ENCODE data around the gene ACSL6. TPM values are rescaled to one million over a fixed set of nuclear protein-coding genes. Genes with fewer than 3 reads are reported as not detected.
A peak's percentile ranks its signal among the peaks of the same experiment; 100 is the strongest.

The ACSL6 gene
- total RNA-seq, 2 experiments from 2014 or later, result 3.3 to 4.7 TPM

DNA sequence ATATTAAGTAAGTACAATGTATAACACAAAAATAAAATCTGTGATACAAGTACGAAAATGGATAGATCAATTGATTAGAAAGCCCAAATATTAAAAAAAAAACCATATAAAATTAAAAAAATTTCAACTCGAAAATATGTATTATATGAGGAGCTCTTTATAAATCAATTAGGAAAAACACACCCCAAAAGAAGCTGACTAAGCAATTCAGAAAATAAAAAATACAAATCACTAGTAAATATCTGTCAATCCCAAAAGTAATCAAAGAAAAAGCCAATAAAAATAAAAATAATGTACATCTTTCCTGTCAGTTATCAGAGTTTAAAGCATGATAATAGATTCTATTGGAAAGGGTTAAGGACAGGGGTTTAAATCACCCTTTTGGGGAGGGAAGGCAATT is 10.2 kb upstream of the ACSL6 start:
- Mint-ChIP-seq H3K27ac (no peak overlapping the region), H3K4me3 (no peak overlapping the region), H3K27me3 (peaks cover 7% of the 10 kb centered on the region), H3K36me3 (ENCODE audit: low read depth) (no peaks in the 10 kb centered on the region), H3K9me3 (no peaks in the 10 kb centered on the region), H3K4me1 (ENCODE audit: low read depth) (peaks cover 37% of the 10 kb centered on the region)
- intact Hi-C loops (cut with micrococcal nuclease), result loop anchor here (5.0 kb wide), 1 partner anchor 36 kb away; no protein-coding TSS in a partner anchor
- DNase-seq (no peak), ATAC-seq (no peak)
- TF ChIP-seq, protein P1, sequence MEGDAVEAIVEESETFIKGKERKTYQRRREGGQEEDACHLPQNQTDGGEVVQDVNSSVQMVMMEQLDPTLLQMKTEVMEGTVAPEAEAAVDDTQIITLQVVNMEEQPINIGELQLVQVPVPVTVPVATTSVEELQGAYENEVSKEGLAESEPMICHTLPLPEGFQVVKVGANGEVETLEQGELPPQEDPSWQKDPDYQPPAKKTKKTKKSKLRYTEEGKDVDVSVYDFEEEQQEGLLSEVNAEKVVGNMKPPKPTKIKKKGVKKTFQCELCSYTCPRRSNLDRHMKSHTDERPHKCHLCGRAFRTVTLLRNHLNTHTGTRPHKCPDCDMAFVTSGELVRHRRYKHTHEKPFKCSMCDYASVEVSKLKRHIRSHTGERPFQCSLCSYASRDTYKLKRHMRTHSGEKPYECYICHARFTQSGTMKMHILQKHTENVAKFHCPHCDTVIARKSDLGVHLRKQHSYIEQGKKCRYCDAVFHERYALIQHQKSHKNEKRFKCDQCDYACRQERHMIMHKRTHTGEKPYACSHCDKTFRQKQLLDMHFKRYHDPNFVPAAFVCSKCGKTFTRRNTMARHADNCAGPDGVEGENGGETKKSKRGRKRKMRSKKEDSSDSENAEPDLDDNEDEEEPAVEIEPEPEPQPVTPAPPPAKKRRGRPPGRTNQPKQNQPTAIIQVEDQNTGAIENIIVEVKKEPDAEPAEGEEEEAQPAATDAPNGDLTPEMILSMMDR (IDR thresholded peaks at IDR 0.05), result no peak
- POLR2A ChIA-PET, result interaction anchor here (0.7 to 1.0 kb wide), 2 partner anchors 12 to 459 kb away, joined by 3 to 5 read pairs; no protein-coding TSS in a partner anchor
- CTCF ChIA-PET, result interaction anchor here (0.9 to 1.9 kb wide), 4 partner anchors 10 to 43 kb away, joined by 3 to 5 read pairs (median 4); partner anchors contain the start of gene ACSL6

DNA sequence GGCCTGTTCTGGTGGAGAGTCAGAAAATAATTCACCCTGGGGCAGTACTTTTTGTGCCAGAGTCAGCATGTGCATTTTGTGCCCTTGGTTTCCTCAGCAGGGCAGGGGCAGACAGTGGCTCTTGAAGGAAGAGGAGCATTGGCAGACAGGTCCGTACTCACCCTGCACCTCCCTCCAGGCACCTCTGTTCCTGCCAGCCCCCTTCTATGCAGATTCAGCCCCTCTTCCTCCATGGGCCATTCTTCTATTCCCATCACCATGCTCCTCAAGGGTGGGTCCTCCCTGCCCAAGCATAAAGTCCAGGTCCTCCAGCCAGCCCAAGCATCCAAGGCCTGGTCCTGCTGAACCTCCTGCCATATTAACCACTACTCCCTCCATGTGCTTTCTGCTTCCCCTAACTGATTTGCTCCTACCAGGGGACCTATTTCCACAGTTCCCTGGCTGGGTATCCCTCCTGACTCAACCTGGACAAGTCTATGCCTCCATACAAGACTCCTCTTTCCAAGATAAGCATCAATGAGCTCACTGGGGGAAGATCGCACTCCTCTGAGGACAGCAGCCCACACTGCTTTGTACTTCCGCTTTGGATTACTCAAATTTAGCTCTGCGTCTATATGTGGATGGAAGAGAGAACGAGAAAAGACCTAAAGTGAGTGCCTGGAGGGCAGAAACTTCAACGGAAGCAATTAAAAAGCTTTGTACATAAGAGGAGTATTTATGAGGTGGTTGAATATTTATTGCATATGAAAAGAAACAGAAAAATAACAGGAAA is 9.3 kb upstream of the ACSL6 start:
- Mint-ChIP-seq H3K4me3 (no peak overlapping the region), H3K9me3 (no peaks in the 10 kb centered on the region), H3K27me3 (peaks cover 14% of the 10 kb centered on the region), H3K36me3 (ENCODE audit: low read depth) (no peaks in the 10 kb centered on the region), H3K27ac (peak overlapping the region; percentile 94), H3K4me1 (ENCODE audit: low read depth) (peaks cover 44% of the 10 kb centered on the region)
- TF ChIP-seq, protein P1 (IDR thresholded peaks at IDR 0.05), result no peak
- ChIA-PET CTCF (interaction anchor here (0.8 to 2.4 kb wide), 7 partner anchors 10 to 218 kb away, joined by 3 to 11 read pairs (median 4); partner anchors contain the start of gene ACSL6), POLR2A (interaction anchor here (0.7 to 1.5 kb wide), 5 partner anchors 11 to 459 kb away, joined by 3 to 5 read pairs (median 4); partner anchors contain the start of gene CSF2)
- DNase-seq (no peak), ATAC-seq (peak; percentile 52)
- intact Hi-C loops (cut with micrococcal nuclease), result loop anchor here (5.0 kb wide), 1 partner anchor 37 kb away; no protein-coding TSS in a partner anchor

DNA sequence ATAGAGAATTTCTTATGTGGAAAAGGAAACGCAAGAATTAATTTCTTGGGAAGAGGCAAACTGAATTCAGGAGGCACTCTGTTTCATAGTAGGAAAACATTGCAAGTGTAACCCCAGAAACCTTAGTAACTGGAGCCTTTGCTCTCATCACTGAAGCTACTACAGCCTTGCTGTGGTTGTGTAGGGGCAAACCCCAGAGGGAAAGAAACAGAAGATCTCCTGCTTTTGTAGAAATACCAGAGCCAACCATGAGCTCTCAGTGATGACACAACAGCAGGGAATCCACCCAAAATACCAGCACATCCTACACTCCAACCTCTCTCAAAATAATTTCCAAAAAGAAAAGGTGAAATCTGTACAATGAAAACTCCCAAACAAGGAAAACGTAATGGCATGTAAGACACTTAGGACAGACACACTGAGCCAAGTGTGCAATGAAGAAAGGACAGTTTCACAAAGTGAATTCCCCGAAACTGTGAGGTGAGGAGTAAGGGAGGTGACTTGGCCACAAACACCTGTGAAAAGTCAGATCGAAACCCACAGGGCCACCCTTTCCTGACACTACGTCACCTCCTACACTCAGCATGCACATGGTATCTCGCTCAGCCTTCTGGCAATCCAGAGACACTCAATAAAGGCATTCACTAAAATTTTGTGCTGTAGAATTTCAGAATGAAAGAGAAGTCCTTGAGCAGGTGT is 8.5 kb upstream of the ACSL6 start:
- ATAC-seq, result peak; percentile 90
- intact Hi-C loops (cut with micrococcal nuclease), result loop anchor here (5.0 kb wide), 1 partner anchor 37 kb away; no protein-coding TSS in a partner anchor
- no peaks in the 10 kb centered on the region for H3K9me3 Mint-ChIP-seq
- TF ChIP-seq, protein P1 (IDR thresholded peaks at IDR 0.05), result no peak
- peak overlapping the region; percentile 94 for H3K27ac Mint-ChIP-seq
- H3K36me3 Mint-ChIP-seq (ENCODE audit: low read depth), result no peaks in the 10 kb centered on the region
- H3K4me1 Mint-ChIP-seq (ENCODE audit: low read depth), result peaks cover 44% of the 10 kb centered on the region
- peaks cover 17% of the 10 kb centered on the region for H3K27me3 Mint-ChIP-seq
- ChIA-PET POLR2A (interaction anchor here (1.4 to 1.5 kb wide), 3 partner anchors 10 to 54 kb away, joined by 3 to 5 read pairs (median 4); partner anchors contain the start of gene CSF2), CTCF (interaction anchor here (0.9 to 2.4 kb wide), 7 partner anchors 12 to 431 kb away, joined by 3 to 11 read pairs (median 6); no protein-coding TSS in a partner anchor)
- DNase-seq, result peak; percentile 92
- H3K4me3 Mint-ChIP-seq, result peak overlapping the region; percentile 56

DNA sequence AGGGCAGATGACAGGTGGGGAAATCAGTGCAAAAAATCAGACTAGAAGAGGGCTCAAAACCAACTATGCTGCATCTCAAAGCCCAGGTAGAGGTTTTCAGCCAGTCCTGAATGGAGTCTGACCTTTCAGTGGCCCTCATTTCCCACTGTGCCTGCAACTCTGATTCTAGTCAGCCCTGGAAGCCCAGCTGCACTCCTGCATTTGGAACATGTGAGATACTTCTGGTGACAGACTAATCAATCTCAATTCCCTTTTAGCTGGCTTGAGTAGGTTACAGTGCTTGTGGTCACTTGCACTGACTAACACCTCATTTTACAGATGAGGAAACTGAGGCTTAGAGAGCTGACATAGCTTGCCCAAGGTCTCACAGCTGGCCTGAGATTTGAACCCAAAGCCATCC is 7.9 kb upstream of the ACSL6 start:
- ATAC-seq (no peak), DNase-seq (no peak)
- intact Hi-C loops (cut with micrococcal nuclease), result no loop called here
- Mint-ChIP-seq H3K4me1 (ENCODE audit: low read depth) (peaks cover 44% of the 10 kb centered on the region), H3K27me3 (peaks cover 20% of the 10 kb centered on the region), H3K4me3 (no peak overlapping the region), H3K36me3 (ENCODE audit: low read depth) (no peaks in the 10 kb centered on the region), H3K27ac (peak overlapping the region; percentile 26), H3K9me3 (no peaks in the 10 kb centered on the region)
- TF ChIP-seq, protein P1 (IDR thresholded peaks at IDR 0.05), result no peak
- ChIA-PET CTCF (interaction anchor here (0.9 to 2.4 kb wide), 7 partner anchors 12 to 430 kb away, joined by 3 to 11 read pairs (median 6); no protein-coding TSS in a partner anchor), POLR2A (interaction anchor here (1.4 to 1.5 kb wide), 3 partner anchors 9 to 55 kb away, joined by 3 to 5 read pairs (median 4); partner anchors contain the start of gene CSF2)

Data from activated CD8-positive, alpha-beta T cell treated with anti-CD3 and anti-CD28 coated beads for 36 hours (primary cell).